H9 (cell line): Measurements from ENCODE around the gene TESK2. TPM values are rescaled to one million over a fixed set of nuclear protein-coding genes. Genes with fewer than 3 reads are reported as not detected.

Source experiments
- DNase-seq: peaks from one replicate; pipeline ENCODE4 v3.0.0-alpha.2; 2017
- H2AFZ ChIP-seq: one replicate; pipeline ENCODE4 v1.6.1; 2013; ENCODE audit warnings: mild to moderate bottlenecking, low read length, control low read depth, moderate library complexity
- H2AK5ac ChIP-seq: 2 replicates; pipeline ENCODE4 v1.6.1; 2013; ENCODE audit warnings: low read length, control low read depth, mixed read lengths; ENCODE audit not compliant: insufficient read length
- H2BK120ac ChIP-seq: one replicate; pipeline ENCODE4 v1.6.1; 2013; ENCODE audit warnings: low read depth, mild to moderate bottlenecking, low read length, control low read depth, inconsistent platforms; ENCODE audit not compliant: poor library complexity, severe bottlenecking
- H2BK12ac ChIP-seq: 2 replicates; pipeline ENCODE4 v1.6.1; 2013; ENCODE audit warnings: low read length, control low read depth, mixed read lengths, low read depth; ENCODE audit not compliant: insufficient read length
- H2BK15ac ChIP-seq: 2 replicates; pipeline ENCODE4 v1.6.1; 2013; ENCODE audit warnings: low read depth, low read length, control low read depth
- H2BK20ac ChIP-seq: one replicate; pipeline ENCODE4 v1.6.1; 2013; ENCODE audit warnings: low read depth, mild to moderate bottlenecking, low read length, control low read depth, inconsistent platforms; ENCODE audit not compliant: poor library complexity, severe bottlenecking
- H2BK5ac ChIP-seq: 2 replicates; pipeline ENCODE4 v1.6.1; 2013; ENCODE audit warnings: low read length, control low read depth, mixed read lengths; ENCODE audit not compliant: insufficient read length
- H3K14ac ChIP-seq: 2 replicates; pipeline ENCODE4 v1.6.1; 2013; ENCODE audit warnings: low read length, control low read depth; ENCODE audit not compliant: insufficient read depth
- H3K18ac ChIP-seq: 2 replicates; pipeline ENCODE4 v1.6.1; 2013; ENCODE audit warnings: low read depth, mild to moderate bottlenecking, mixed read lengths, low read length, control low read depth; ENCODE audit not compliant: insufficient read length
- H3K23ac ChIP-seq: 2 replicates; pipeline ENCODE4 v1.6.1; 2013; ENCODE audit warnings: low read length, control low read depth, mixed read lengths, low read depth; ENCODE audit not compliant: insufficient read length
- H3K23me2 ChIP-seq: 2 replicates; pipeline ENCODE4 v1.6.1; 2013; ENCODE audit warnings: low read depth, mild to moderate bottlenecking, mixed read lengths, low read length, control low read depth; ENCODE audit not compliant: insufficient read length, poor library complexity, severe bottlenecking
- H3K27ac ChIP-seq: 2 replicates; pipeline ENCODE4 v1.5.1; 2013; ENCODE audit warnings: low read length, control low read depth, mixed read lengths, low read depth; ENCODE audit not compliant: insufficient read length
- H3K27me3 ChIP-seq: 2 replicates; pipeline ENCODE4 v1.6.1; 2013; ENCODE audit warnings: low read length, control low read depth, inconsistent platforms; ENCODE audit not compliant: insufficient read depth
- H3K4ac ChIP-seq: 2 replicates; pipeline ENCODE4 v1.6.1; 2013; ENCODE audit warnings: low read depth, mild to moderate bottlenecking, control low read depth, inconsistent platforms, low read length, moderate library complexity
- H3K4me1 ChIP-seq: 2 replicates; pipeline ENCODE4 v1.6.1; 2013; ENCODE audit warnings: low read length, control low read depth, inconsistent platforms; ENCODE audit not compliant: insufficient read depth
- H3K4me2 ChIP-seq: 2 replicates; pipeline ENCODE4 v1.6.1; 2013; ENCODE audit warnings: low read length, control low read depth, mixed read lengths; ENCODE audit not compliant: insufficient read length, insufficient read depth
- H3K56ac ChIP-seq: 2 replicates; pipeline ENCODE4 v1.6.1; 2013; ENCODE audit warnings: low read depth, mild to moderate bottlenecking, mixed read lengths, low read length, control low read depth; ENCODE audit not compliant: insufficient read length
- H3K79me1 ChIP-seq: 2 replicates; pipeline ENCODE4 v1.6.1; 2013; ENCODE audit warnings: low read depth, mild to moderate bottlenecking, moderate library complexity, low read length, control low read depth, inconsistent platforms; ENCODE audit not compliant: insufficient read depth, poor library complexity, severe bottlenecking
- H3K79me2 ChIP-seq: 2 replicates; pipeline ENCODE4 v1.6.1; 2013; ENCODE audit warnings: low read length, control low read depth, inconsistent platforms; ENCODE audit not compliant: insufficient read depth
- H3K9ac ChIP-seq: 2 replicates; pipeline ENCODE4 v1.6.1; 2013; ENCODE audit warnings: low read length, control low read depth, mixed read lengths; ENCODE audit not compliant: insufficient read length; ENCODE audit errors: extremely low read depth
- H3K9me3 ChIP-seq: one replicate; pipeline ENCODE4 v1.6.1; 2013; ENCODE audit warnings: low read depth, low read length, inconsistent platforms; ENCODE audit not compliant: control insufficient read depth
- H3T11ph ChIP-seq: one replicate; pipeline ENCODE4 v1.6.1; 2013; ENCODE audit warnings: mild to moderate bottlenecking, low read length, control low read depth, inconsistent platforms
- H4K20me1 ChIP-seq: one replicate; pipeline ENCODE4 v1.6.1; 2013; ENCODE audit not compliant: control insufficient read depth, insufficient read length, insufficient read depth
- H4K5ac ChIP-seq: 2 replicates; pipeline ENCODE4 v1.6.1; 2013; ENCODE audit warnings: low read depth, mild to moderate bottlenecking, mixed read lengths, low read length, control low read depth; ENCODE audit not compliant: insufficient read length
- H4K8ac ChIP-seq: replicated peaks from 2 replicates; pipeline ENCODE4 v1.6.1; 2013; ENCODE audit warnings: low read length, control low read depth, mixed read lengths, low read depth; ENCODE audit not compliant: insufficient read length
- H4K91ac ChIP-seq: 2 replicates; pipeline ENCODE4 v1.6.1; 2013; ENCODE audit warnings: low read depth, mild to moderate bottlenecking, moderate library complexity, mixed read lengths, low read length, control low read depth; ENCODE audit not compliant: insufficient read length
- H3K27ac Mint-ChIP-seq, 3 experiments: 2 replicates in 2 of 3; 3 replicates in 1 of 3; pipeline ENCODE4 v1.8.0; 2020 to 2021; ENCODE audit warnings: mixed read lengths in 3 of 3, mild to moderate bottlenecking in 1 of 3, moderate library complexity in 1 of 3
- H3K27me3 Mint-ChIP-seq: 2 replicates; pipeline ENCODE4 v1.8.0; 2021; ENCODE audit warnings: low read depth, mild to moderate bottlenecking, moderate library complexity, mixed read lengths
- H3K36me3 Mint-ChIP-seq, 3 experiments: 2 replicates in 2 of 3; 3 replicates in 1 of 3; pipeline ENCODE4 v1.8.0; 2020 to 2021; ENCODE audit warnings: low read depth in 3 of 3, mixed read lengths in 3 of 3; ENCODE audit not compliant: insufficient read depth in 1 of 3
- H3K4me1 Mint-ChIP-seq, 2 experiments: 2 replicates each; pipeline ENCODE4 v1.8.0; 2020; ENCODE audit warnings: mixed read lengths in 2 of 2
- H3K4me3 Mint-ChIP-seq, 2 experiments: 2 replicates in 1 of 2; 3 replicates in 1 of 2; pipeline ENCODE4 v1.8.0; 2020 to 2021; ENCODE audit warnings: mild to moderate bottlenecking in 2 of 2, mixed read lengths in 2 of 2, moderate library complexity in 1 of 2
- H3K9me3 Mint-ChIP-seq, 2 experiments: 2 replicates in 1 of 2; 3 replicates in 1 of 2; pipeline ENCODE4 v1.8.0; 2020; ENCODE audit warnings: mild to moderate bottlenecking in 2 of 2, mixed read lengths in 2 of 2, moderate library complexity in 1 of 2
- WGBS: extraction: QIAGEN DNeasy Blood & Tissue Kit; methylation state at CpG from one replicate; pipeline ENCODE4 v1.1.7; 2013; ENCODE audit warnings: missing lambda C conversion rate, low lambda C conversion rate, mixed read lengths; ENCODE audit not compliant: insufficient read length; ENCODE audit errors: extremely low coverage; 5-methylcytosine and 5-hydroxymethylcytosine counted together
- total RNA-seq: library from RNA; stranded (reverse); gene quantifications from 2 replicates; pipeline ENCODE4 v1.2.1, GENCODE V29; 2021
- TF ChIP-seq, protein P1 (sequence below): fragments of 200-600 bp; sonication (generic); conservative IDR thresholded peaks from 3 replicates; pipeline ENCODE4 v1.8.0; 2021; ENCODE audit warnings: antibody characterized with exemption, mild to moderate bottlenecking

TESK2 gene
- total RNA-seq, 1 experiment from 2014 or later: 7.2 TPM

DNA sequence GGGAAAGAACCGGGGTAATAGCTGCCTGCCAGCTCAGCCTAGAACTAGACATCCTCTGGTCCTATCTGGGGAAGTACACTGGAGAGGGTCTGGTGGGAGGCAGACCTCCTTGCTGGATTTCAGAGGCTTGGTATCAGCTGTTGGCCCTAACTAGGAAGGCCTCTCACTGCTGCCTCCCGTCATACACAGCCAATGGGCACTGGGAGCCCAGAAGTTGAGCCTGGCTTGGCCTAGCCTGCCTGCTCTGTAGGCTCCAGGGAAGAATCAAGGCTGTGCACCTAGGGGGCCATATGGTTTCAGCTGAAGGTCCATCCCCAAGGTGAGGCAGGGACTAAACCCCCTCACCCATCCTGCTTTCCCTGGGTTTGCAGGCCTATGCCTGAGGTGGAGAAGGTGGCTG, 146.5 kb downstream of the TESK2 start:
- Histone ChIP-seq H4K5ac (no peak overlapping the region), H3K9ac (no peak overlapping the region), H2AK5ac (no peak overlapping the region), H3K14ac (no peak overlapping the region), H2BK120ac (no peak overlapping the region), H3K4ac (no peak overlapping the region), H3K23ac (no peak overlapping the region), H3K79me2 (peaks cover 8% of the 10 kb centered on the region; the same call in 1 of the 2 replicates), H3K27me3 (no peaks in the 10 kb centered on the region), H3T11ph (no peak overlapping the region), H3K9me3 (no peaks in the 10 kb centered on the region), H2AFZ (no peak overlapping the region), H3K79me1 (no peaks in the 10 kb centered on the region), H3K27ac (no peak overlapping the region), H3K23me2 (no peaks in the 10 kb centered on the region), H4K20me1 (no peaks in the 10 kb centered on the region), H3K18ac (no peak overlapping the region), H3K56ac (no peak overlapping the region), H2BK15ac (no peak overlapping the region), H2BK12ac (no peak overlapping the region), H2BK20ac (no peak overlapping the region), H2BK5ac (no peak overlapping the region), H4K8ac (no peak overlapping the region), H3K4me1 (peaks cover 5% of the 10 kb centered on the region; the same call in 1 of the 2 replicates), H4K91ac (no peak overlapping the region), H3K4me2 (no peak overlapping the region)
- WGBS: no CpG with 5 or more reads among the region's 2 CpGs
- DNase-seq: no peak
- Mint-ChIP-seq H3K36me3 (peaks cover 21 to 55% (median 31%) of the 10 kb centered on the region in 3 experiments), H3K27ac (no peak overlapping the region), H3K4me3 (no peak overlapping the region), H3K4me1 (peaks cover 9 to 10% of the 10 kb centered on the region in 2 experiments), H3K27me3 (no peaks in the 10 kb centered on the region), H3K9me3 (0 out of 5 replicates have a peak, but pooled peaks cover 0 to 3% of the 10 kb centered on the region in 2 experiments)
- TF ChIP-seq, protein P1, sequence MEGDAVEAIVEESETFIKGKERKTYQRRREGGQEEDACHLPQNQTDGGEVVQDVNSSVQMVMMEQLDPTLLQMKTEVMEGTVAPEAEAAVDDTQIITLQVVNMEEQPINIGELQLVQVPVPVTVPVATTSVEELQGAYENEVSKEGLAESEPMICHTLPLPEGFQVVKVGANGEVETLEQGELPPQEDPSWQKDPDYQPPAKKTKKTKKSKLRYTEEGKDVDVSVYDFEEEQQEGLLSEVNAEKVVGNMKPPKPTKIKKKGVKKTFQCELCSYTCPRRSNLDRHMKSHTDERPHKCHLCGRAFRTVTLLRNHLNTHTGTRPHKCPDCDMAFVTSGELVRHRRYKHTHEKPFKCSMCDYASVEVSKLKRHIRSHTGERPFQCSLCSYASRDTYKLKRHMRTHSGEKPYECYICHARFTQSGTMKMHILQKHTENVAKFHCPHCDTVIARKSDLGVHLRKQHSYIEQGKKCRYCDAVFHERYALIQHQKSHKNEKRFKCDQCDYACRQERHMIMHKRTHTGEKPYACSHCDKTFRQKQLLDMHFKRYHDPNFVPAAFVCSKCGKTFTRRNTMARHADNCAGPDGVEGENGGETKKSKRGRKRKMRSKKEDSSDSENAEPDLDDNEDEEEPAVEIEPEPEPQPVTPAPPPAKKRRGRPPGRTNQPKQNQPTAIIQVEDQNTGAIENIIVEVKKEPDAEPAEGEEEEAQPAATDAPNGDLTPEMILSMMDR: no peak
